NK-92 (cell line): ENCODE data around the gene ITLN2.
"Not testable (repeated sequence)": the region's sequence is repeated elsewhere in the genome, so short reads cannot be mapped to it uniquely, and the experiment has no call there.

Experiments used
- DNase-seq: peaks from one replicate; lab custom pipeline; 2025; ENCODE audit not compliant: unreplicated experiment; lab: John Stamatoyannopoulos, UW

The ITLN2 gene

DNA sequence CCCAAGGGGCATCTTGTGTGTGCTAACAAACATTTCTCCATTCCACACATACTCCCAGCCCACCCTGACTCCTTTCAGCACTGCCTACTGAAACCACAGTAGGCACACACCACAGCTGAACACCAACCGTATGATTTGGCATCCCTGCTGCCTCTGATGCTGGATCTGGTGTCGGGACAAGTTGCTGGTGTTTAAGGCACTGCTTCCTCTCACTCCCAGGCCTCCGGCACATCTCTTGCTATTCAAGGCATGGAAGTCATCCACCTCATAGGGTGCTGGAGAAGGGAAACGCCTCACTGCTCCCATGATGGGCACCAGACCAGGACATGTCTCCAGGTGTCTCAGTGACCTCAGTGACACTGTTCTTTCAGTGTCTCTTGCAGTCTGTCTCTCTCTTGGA lies 2.4 kb upstream of the ITLN2 start:
- no peak for DNase-seq

DNA sequence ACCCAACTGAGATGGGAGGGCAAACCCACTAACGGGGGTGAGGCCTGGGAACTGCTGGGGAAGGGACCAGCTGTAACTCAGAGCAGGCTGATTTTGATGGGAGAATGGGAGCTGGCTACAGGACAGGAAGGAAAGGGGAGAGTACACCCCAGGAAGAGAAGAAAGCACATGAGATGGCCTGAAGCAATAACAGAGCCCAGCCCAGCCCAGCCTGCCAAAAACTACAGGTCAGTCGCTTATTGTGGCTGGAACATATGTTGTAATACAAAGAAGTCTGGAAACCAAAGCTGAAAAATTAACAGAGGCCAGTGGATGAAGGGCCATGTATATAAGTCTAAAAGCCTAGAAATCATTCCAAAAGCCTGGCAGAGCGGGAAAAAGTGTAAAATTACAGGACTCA lies 1.6 kb downstream of the ITLN2 start:
- DNase-seq: no peak

DNA sequence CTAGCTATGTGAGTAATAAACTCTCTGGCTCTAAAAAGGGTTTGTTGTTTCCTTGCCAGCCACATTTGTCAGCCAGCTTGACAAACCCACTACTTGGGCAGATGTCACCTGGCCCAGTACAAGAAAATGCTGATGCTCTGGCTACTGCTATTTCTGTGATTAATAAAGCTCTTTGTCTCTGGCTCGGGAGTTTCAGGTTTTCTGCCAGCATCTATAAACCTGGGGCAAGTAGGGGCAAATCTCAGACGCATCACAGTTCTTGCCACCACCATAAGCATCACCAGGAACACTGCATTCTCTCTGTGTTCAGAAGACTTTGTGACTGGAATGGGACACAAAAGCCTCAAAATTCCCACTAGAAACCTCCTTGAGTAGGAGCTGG lies 2.5 kb downstream of the ITLN2 start:
- DNase-seq: no peak

DNA sequence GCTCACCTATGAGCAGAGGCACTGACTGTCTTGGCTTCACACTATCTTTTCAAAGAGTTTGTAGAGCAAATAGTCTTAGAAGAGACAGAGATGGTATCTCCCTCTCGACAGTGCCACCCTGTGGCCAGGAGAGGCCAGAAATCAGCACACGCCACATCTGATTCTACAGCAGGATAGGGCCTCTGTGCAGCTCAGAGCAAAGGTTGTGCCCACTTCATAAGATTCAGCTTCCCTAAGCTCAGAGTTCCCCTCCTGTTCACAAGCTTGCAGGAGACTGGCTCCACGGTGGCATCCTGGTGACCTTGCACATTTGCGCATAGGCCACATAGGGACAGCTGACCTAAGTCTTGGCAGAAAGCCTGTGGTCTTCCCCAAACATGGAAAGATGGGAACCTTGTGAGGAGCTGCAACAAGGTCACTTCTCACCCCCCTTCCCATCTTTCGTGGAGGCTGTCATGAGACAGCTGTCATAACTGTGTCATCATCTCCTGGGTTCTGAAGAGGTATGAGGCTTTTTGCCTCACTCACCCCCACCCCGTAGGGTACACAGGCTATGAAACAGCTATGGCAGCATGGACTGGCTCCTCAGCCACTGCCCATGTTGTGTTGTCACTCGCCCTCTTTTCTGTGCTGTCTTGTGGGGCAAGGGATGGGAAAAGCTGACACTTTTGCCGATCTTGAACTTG lies 3.0 kb downstream of the ITLN2 start:
- DNase-seq: no peak

DNA sequence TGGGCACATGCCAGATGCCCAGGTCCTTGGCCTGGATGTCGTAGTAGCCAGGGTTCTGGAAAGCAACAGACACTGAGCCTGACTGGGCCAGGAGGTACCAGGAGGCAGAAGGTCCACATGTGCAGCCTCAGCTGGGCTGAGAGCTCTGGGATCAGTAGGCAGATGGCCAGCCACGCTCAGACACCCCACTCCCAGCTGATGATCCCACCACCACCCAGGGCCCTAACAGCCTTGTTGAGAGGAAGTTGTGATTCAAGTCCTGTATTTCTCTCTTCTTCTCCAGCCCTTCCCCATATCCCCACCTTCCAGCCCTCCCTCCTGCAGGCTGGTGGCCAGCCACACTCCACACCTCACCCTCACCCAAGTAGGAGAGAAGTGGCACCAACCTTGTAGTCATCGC lies 4.0 kb downstream of the ITLN2 start:
- no peak for DNase-seq

DNA sequence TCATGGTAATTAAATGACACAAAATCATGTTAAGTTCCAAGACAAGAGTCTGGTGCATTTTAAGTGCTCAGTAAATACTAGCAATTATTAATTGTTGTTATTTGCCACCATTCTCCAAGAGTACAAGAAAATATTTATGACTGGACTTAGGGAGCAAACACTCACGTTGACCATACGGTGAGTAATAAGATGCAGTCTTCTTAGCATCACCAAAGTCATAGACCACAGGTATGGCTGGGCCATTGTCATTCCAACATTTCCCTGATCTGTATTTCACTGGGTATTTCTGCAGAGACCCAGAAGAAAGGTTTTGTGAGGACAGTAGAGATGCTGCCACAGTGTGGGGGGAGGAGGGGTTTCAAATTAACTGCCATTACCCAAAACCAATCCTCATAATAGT lies 4.7 kb downstream of the ITLN2 start:
- no peak for DNase-seq

DNA sequence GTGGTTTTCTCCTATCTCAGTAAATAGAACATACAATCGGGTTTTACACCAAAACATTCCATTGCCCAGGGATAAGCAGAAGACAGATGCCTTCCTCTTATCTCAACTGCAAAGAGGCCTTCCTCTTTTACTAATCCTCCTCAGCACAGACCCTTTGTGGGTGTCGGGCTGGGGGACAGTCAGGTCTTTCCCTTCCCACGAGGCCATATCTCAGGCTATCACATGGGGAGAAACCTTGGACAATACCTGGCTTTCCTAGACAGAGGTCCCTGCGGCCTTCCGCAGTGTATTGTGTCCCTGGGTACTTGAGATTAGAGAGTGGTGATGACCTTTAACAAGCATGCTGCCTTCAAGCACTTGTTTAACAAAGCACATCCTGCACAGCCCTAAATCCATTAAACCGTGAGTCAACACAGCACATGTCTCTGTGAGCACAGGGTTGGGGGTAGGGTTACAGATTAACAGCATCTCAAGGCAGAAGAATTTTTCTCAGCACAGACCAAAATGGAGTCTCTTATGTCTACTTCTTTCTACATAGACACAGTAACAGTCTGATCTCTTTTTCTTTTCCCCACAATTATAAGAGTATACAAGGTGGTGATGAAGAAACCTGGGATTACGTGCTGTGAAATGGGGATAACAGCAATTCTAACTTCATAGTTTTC lies 5.3 kb downstream of the ITLN2 start:
- not testable (repeated sequence) for DNase-seq

DNA sequence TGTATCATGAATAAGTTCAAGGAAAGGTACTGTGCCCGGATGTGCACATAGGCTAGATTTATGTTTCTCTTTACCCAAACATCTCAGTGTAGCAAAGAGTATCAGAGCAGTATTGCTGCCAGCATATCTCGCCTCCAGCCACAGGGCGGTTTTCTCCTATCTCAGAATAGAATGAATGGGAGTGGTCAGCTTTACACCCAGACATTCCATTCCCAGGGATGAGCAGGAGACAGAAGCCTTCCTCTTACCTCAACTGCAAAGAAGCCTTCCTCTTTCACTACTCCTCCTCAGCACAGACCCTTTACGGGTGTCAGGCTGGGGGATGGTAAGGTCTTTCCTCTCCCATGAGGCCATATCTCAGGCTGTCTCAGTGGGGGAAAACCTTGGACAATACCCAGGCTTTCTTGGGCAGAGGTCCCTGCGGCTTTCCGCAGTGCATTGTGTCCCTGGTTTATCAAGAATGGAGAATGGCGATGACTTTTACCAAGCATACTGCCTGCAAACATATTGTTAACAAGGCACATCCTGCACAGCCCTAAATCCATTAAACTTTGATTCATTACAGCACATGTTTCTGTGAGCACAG lies 7.3 kb downstream of the ITLN2 start:
- DNase-seq: not testable (repeated sequence)

DNA sequence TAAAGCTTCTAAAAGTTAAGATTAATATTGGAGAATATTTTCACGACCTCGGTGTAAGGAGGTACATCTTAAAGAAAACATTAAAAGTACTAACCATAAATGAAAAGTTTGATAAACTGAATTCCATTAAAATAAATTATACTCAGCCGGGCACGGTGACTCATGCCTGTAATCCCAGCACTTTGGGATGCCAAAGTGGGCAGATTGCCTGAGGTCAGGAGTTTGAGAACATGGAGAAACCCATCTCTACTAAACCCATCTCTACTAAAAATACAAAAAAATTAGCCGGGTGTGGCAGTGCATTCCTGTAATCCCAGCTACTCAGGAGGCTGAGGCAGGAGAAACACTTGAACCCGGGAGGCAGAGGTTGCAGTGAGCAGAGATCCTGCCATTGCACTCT lies 8.7 kb downstream of the ITLN2 start:
- not testable (repeated sequence) for DNase-seq

DNA sequence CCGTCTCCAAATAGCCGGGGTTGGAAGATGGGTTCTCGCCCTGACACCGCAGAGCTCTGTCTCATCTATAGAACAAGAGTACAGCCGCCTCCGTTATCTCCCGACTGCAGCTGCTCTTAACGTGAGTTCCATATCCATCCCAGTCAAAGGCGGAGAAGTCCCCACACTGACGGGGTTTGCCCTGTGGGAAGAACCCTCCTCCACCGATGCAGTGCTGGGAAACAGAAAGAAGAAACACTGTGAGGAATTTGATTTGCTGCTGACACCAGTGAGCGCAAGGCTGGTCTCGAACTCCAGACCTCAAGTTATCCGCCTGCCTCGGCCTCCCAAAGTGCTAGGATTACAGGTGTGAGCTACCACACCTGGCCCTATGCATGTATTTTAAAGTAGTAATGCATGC lies 9.5 kb downstream of the ITLN2 start:
- no peak for DNase-seq

DNA sequence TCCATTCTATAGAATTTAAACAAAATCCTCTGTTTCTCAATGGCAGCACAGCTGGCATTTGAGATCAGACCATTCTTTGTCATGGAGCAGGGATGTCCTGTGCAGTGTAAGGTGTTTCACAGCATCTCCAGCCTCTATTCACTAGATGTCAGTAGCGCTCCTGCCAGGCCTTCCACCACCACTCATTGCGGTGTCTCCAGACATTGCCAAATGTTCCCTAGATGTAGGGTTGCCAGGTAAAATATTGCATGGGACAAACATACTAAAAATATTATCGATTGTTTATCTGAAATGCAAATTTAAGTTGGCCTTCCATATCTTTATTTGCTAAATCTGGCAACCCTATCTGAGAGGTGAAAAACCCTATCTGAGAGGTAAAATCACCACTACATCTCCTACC lies 11.7 kb downstream of the ITLN2 start:
- no peak for DNase-seq

DNA sequence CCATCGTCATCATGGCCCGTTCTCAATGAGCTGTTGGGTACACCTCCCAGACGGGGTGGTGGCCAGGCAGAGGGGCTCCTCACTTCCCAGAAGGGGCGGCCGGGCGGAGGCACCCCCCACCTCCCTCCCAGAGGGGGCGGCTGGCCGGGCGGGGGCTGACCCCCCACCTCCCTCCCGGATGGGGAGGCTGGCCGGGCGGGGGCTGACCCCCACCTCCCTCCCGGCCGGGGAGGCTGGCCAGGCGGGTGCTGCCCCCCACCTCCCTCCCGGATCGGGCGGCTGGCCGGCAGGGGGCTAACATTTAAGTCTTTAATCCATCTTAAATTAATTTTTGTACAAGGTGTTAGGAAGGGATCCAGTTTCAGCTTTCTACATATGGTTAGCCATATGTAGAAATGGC lies 17.9 kb downstream of the ITLN2 start:
- DNase-seq: not testable (repeated sequence)

DNA sequence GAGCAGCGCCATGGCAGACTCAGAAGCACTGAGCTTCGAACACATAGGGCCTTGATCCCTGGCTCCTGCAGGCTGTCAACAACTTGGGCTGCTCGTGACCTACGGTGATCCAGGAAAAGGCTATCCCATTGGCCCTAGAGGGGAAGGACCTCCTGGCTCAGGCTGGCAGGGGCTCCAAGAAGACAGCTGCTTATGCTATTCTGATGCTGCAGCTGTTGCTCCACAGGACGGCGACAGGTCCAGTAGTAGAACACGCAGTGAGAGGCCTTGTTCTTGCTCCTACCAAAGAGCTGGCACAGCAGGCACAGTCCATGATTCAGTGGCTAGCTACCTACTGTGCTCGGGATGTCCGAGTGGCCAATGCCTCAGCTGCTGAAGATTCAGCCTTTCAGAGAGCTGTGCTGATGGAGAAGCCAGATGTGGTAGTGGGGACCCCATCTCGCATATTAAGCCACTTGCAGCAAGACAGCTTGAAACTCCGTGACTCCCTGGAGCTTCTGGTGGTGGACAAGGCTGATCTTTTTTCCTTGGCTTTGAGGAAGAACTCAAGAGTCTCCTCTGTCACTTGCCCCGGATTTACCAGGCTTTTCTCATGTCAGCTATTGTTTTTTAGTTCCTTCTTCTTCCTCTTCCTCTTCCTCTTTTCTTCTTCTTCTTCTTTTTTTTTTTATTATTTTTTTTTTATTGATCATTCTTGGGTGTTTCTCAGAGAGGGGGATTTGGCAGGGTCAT lies 18.9 kb downstream of the ITLN2 start:
- no peak for DNase-seq

DNA sequence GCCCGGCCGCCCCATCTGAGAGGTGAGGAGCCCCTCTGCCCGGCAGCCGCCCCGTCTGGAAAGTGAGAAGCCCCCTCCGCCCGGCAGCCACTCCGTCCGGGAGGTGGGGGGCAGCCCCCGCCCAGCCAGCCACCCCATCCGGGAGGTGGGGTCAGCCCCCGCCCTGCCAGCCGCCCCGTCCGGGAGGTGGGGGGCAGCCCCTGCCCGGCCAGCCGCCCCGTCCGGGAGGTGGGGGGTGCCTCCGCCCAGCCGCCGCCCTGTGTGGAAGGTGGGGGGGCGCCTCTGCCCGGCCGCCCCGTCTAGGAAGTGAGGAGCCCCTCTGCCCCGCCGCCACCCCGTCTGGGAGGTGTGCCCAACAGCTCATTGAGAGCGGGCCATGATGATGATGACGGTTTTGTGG lies 21.3 kb downstream of the ITLN2 start:
- DNase-seq: not testable (repeated sequence)

DNA sequence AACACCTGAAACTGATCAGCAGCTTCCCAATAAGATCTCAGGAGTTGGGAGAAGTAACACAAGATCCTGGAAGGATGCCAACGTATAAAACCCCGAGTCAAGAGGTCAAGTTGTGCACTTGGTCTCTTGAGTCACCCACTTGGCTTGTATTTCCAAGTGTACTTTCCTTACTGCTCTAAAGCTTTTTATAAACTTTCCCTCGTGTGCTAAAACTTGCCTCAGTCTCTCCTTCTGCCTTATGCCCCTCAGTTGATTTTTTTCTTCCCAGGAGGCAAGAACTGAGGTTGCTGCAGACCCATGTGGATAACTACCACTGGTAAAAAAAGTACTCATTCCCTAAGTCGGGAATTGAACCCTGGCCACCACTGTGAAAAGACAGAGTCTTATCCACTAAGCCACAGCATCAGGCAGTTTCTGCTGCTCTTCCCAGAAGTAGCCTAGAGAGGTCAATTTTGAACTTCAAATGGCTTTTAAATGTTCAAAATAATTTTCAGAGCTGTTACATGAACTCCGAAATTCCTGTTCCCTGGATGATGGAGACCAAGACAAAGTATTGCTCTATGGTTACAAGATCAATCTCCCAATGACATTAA lies 28.9 kb downstream of the ITLN2 start:
- DNase-seq: no peak

DNA sequence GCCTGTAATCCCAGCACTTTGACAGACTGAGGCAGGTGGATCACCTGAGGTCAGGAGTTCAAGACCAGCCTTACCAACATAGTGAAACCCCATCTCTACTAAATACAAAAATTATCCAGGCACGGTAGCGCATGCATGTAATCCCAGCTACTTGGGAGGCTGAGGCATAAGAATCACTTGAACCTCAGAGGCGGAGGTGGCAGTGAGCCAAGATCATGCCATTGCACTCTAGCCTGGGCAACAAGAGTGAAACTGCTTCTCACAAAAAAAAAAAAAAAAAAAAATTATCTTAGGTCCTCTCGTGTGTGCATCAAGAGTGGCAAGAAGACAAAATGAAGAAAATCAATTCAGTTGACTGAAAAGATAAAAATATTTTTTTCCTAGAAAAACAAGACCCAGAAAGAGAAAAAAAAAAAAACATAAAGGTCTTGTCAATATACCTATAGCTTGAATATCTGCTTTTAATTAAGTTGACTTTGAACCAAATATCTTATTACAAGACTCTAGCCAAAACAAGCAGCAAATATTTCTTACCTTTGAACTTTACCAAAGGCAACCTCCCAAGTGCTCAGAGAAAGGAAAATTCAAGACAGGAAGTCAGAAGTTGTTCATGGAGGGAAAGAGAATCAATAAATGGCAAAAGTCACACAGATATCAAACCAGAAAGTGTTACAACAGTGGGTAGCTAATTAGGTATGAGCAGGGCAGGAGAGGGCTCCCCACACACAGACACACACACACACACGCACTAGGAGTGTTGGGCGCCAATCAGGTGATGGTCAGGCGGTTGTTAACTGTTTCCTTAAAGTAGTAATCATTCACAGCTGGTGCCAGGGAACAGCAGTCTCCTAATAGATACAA lies 29.6 kb downstream of the ITLN2 start:
- DNase-seq: no peak

DNA sequence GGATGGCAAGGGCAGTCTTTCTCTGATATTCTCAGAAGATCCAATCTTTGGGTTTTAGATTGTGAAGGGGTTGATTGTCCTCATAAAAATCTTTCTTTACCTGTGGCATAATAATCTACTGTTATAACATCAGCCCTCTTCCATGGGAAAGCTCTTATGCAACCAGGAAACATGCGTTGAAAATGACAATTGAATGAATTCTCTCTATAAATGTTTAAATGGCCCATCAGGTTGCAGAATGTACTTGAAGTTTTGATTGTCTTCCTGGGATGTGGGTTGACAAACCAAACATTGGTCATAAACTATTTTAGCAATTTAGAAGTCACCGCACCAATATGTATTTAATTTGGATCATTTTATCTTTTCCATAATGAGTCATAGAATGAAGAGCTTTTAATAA lies 37.9 kb downstream of the ITLN2 start:
- no peak for DNase-seq

DNA sequence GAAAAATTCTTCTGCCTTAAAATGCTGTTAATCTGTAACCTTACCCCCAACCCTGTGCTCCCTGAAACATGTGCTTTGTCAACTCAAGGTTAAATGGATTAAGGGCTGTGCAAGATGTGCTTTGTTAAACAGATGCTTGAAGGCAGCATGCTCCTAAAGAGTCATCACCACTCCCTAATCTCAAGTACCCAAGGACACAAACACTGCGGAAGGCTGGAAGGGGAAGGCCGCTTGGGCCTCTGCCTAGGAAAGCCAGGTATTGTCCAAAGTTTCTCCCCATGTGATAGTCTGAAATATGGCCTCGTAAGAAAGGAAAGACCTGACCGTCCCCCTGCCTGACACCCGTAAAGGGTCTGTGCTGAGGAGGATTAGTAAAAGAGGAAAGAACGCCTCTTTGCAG lies 41.4 kb downstream of the ITLN2 start:
- not testable (repeated sequence) for DNase-seq

DNA sequence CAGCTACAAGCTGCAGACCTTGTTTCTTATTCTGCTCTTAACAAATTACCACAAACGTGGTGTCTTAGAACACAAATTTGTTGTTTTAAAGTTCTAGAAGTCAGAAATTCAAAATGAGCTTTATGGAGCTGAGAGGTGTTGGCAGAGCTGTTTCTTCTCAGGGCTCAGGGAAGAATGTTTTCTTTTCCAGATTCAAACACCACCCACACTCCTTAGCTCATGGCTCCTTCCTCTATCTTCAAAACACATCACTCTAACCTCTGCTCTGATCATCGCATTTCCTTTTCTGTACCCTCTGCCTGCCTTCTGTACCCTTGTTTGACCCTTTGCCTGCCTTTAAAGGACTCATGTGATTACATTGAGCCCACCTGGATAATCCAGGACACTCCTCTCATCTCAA lies 42.7 kb downstream of the ITLN2 start:
- no peak for DNase-seq

DNA sequence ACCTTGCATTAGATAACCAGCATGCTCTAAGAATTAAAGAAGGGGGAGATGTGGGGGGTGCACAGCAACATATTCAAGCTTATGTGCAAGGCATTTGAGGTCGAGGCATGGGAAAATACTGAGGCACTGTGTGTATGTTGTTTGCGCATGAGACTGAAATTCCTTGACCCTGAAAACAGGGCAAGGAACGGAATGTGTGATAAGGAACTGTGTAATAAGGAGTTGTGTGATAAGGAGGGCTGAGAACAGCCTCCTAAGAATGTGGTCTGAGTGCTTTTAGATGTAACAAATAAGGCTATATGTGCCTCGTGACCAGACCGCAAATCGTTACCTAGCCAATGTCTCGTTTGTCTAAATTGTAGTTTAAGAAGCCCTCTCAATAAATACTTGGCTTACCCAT lies 43.2 kb downstream of the ITLN2 start:
- no peak for DNase-seq
